ENCODE results near the gene KRTAP19-6.

The KRTAP19-6 gene

DNA sequence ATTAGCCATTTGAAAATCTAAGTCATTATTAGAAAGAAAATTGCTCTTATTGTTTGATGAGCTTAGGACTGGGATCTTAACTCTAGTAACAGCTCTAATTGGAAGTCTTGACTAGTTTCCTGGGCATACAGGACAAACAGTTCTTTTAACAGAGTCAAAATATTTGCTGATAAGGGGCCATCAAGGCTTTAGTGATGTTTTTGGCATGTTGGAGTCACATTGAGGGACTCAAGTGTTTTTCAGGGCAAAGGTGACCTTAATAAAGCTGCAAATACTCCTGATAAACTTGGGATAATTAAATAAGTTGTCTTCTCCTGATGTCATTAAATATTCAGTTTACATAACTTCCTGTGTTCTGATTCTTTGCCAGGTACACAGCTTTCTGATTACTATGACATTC, 26.0 kb upstream of the KRTAP19-6 start:
- Histone ChIP-seq H3K9me3 (ENCODE audit: control insufficient read depth, insufficient read depth, low read depth, low read length) (no peaks in the 10 kb centered on the region), H3K27ac (ENCODE audit: extremely low read depth, low read depth, low read length) (no peak overlapping the region), H3K4me3 (ENCODE audit: low read depth, low read length) (no peak overlapping the region), H3K36me3 (ENCODE audit: control insufficient read depth in 2 of 2, insufficient read depth in 1 of 2, low read length in 2 of 2) (no peaks in the 10 kb centered on the region), H3K4me1 (ENCODE audit: control insufficient read depth, insufficient read depth, low read length) (no peaks in the 10 kb centered on the region)
- ChIA-PET CTCF (interaction anchor here (0.6 to 1.2 kb wide), 3 partner anchors 61 to 159 kb away, joined by 3 read pairs; no protein-coding TSS in a partner anchor), POLR2A (no interaction called here)
- TF ChIP-seq ZBTB20 (tag by site-specific recombination; IDR thresholded peaks at IDR 0.05) (no peak), ZNF571 (tag by site-specific recombination; IDR thresholded peaks at IDR 0.05) (no peak), ZNF530 (tag by site-specific recombination; IDR thresholded peaks at IDR 0.05; ENCODE audit: low read depth) (no peak), ZNF701 (tag by site-specific recombination; IDR thresholded peaks at IDR 0.05) (no peak), ZNF501 (tag by site-specific recombination; IDR thresholded peaks at IDR 0.05) (no peak), ZNF10 (tag by site-specific recombination; IDR thresholded peaks at IDR 0.05) (no peak), ZSCAN16 (tag by site-specific recombination; IDR thresholded peaks at IDR 0.05) (no peak), ZNF561 (tag by site-specific recombination; IDR thresholded peaks at IDR 0.05; ENCODE audit: borderline replicate concordance) (no peak), EGR2 (tag by site-specific recombination; IDR thresholded peaks at IDR 0.05; ENCODE audit: low read depth) (no peak), ZNF416 (tag by site-specific recombination; IDR thresholded peaks at IDR 0.05) (no peak), HOXC10 (CRISPR knock-in tag; IDR thresholded peaks at IDR 0.05) (no peak), ZIC2 (tag by site-specific recombination; IDR thresholded peaks at IDR 0.05) (no peak), ZNF664 (tag by site-specific recombination; IDR thresholded peaks at IDR 0.05) (no peak)
- TF ChIP-seq, protein P1, sequence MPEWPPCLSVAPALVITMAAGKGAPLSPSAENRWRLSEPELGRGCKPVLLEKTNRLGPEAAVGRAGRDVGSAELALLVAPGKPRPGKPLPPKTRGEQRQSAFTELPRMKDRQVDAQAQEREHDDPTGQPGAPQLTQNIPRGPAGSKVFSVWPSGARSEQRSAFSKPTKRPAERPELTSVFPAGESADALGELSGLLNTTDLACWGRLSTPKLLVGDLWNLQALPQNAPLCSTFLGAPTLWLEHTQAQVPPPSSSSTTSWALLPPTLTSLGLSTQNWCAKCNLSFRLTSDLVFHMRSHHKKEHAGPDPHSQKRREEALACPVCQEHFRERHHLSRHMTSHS (tag by site-specific recombination; IDR thresholded peaks at IDR 0.05): no peak
- TF ChIP-seq, protein P2, sequence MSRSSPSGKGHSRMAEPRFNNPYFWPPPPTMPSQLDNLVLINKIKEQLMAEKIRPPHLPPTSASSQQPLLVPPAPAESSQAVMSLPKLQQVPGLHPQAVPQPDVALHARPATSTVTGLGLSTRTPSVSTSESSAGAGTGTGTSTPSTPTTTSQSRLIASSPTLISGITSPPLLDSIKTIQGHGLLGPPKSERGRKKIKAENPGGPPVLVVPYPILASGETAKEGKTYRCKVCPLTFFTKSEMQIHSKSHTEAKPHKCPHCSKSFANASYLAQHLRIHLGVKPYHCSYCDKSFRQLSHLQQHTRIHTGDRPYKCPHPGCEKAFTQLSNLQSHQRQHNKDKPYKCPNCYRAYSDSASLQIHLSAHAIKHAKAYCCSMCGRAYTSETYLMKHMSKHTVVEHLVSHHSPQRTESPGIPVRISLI (tag by site-specific recombination; IDR thresholded peaks at IDR 0.05): no peak
- TF ChIP-seq, protein P3, sequence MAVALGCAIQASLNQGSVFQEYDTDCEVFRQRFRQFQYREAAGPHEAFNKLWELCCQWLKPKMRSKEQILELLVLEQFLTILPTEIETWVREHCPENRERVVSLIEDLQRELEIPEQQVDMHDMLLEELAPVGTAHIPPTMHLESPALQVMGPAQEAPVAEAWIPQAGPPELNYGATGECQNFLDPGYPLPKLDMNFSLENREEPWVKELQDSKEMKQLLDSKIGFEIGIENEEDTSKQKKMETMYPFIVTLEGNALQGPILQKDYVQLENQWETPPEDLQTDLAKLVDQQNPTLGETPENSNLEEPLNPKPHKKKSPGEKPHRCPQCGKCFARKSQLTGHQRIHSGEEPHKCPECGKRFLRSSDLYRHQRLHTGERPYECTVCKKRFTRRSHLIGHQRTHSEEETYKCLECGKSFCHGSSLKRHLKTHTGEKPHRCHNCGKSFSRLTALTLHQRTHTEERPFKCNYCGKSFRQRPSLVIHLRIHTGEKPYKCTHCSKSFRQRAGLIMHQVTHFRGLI (tag by site-specific recombination; IDR thresholded peaks at IDR 0.05): no peak
- TF ChIP-seq, protein P4, sequence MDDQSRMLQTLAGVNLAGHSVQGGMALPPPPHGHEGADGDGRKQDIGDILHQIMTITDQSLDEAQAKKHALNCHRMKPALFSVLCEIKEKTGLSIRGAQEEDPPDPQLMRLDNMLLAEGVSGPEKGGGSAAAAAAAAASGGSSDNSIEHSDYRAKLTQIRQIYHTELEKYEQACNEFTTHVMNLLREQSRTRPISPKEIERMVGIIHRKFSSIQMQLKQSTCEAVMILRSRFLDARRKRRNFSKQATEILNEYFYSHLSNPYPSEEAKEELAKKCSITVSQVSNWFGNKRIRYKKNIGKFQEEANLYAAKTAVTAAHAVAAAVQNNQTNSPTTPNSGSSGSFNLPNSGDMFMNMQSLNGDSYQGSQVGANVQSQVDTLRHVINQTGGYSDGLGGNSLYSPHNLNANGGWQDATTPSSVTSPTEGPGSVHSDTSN (CRISPR knock-in tag; IDR thresholded peaks at IDR 0.05): no peak

DNA sequence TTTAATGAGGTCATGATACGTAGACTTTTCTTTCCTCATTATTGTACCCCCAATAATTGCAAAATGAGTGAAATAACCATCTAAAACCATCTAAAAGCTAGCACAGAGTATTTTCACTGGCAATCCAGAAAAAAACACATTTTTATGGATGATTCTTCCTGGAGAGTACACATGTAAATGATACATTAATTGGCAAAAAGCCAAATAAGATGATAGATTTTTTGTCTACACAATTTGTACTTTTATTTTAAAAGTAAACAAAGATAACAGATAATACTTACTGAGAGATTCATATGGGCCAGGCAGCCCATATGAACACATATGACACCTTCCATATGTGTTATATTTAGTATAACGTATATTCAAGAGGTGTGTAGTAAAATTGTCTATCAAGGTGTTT, 22.0 kb upstream of the KRTAP19-6 start:
- no peak overlapping the region for H3K4me3 ChIP-seq (ENCODE audit: low read depth, low read length)
- no peaks in the 10 kb centered on the region for H3K4me1 ChIP-seq (ENCODE audit: control insufficient read depth, insufficient read depth, low read length)
- ChIA-PET CTCF (no interaction called here), POLR2A (no interaction called here)
- TF ChIP-seq ZNF37A (tag by site-specific recombination; IDR thresholded peaks at IDR 0.05): no peak
- no peak for TF ChIP-seq ZSCAN30 (tag by site-specific recombination; IDR thresholded peaks at IDR 0.05)
- TF ChIP-seq YY2 (tag by site-specific recombination; IDR thresholded peaks at IDR 0.05): no peak
- TF ChIP-seq ZNF629 (tag by site-specific recombination; IDR thresholded peaks at IDR 0.05): no peak
- no peak for TF ChIP-seq ZBTB20 (tag by site-specific recombination; IDR thresholded peaks at IDR 0.05)
- no peak overlapping the region for H3K27ac ChIP-seq (ENCODE audit: extremely low read depth, low read depth, low read length)
- H3K9me3 ChIP-seq (ENCODE audit: control insufficient read depth, insufficient read depth, low read depth, low read length): no peaks in the 10 kb centered on the region
- no peaks in the 10 kb centered on the region for H3K36me3 ChIP-seq (ENCODE audit: control insufficient read depth in 2 of 2, insufficient read depth in 1 of 2, low read length in 2 of 2)

Data from HEK293 (cell line).